ENCODE data around the gene MYLK3.
A peak's percentile ranks its signal among the peaks of the same experiment; 100 is the strongest.
"Not testable (repeated sequence)": the region's sequence is repeated elsewhere in the genome, so short reads cannot be mapped to it uniquely, and the experiment has no call there.

The MYLK3 gene

DNA sequence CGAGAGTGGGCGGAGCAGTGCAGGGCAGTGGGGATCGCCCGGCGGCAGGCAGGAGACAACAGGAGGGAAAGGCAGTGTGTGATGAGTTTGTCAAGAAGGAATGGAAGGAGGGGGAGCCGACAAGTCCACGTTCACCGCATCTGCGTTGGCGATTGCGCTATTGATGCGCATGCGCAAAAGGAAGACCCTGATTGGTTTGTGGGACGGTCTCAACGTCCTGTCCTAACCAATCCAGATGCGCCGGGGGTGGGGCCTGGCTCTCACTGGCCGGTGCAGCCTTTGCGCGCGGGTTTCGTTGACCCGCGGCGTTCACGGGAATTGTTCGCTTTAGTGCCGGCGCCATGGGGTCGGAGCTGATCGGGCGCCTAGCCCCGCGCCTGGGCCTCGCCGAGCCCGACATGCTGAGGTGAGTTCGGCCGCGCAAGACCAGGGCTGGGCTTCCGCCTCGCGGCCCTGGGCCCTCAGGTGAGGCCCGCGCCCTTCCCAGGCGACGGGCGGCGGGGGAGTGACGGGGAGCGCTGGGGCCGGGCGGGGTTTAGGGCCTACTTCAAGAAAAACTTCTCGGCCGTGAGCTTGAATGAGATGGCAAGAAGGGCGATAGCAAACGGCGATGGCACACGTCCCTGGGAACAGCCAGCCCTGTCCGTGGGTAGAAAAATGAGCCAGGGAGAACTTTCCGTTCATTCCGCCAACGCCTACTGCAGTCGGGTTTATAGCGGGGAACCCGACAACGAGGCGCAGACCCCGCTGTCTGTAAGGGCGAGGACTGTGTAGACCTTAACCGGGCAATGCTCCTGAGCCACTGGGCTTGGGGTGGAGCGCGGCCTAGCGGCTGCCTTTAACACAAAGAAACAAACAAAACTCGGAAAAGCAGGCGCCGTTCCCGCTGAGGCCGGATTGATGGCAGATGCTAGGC is 58.5 kb downstream of the MYLK3 start, which contains the start of gene ORC6:
ORC6 (plus strand) TSS at position 295 of the 916 bp plus-strand sequence; CDS start at position 342, 47 bp downstream.
- DNase-seq = peak; percentile 98

DNA sequence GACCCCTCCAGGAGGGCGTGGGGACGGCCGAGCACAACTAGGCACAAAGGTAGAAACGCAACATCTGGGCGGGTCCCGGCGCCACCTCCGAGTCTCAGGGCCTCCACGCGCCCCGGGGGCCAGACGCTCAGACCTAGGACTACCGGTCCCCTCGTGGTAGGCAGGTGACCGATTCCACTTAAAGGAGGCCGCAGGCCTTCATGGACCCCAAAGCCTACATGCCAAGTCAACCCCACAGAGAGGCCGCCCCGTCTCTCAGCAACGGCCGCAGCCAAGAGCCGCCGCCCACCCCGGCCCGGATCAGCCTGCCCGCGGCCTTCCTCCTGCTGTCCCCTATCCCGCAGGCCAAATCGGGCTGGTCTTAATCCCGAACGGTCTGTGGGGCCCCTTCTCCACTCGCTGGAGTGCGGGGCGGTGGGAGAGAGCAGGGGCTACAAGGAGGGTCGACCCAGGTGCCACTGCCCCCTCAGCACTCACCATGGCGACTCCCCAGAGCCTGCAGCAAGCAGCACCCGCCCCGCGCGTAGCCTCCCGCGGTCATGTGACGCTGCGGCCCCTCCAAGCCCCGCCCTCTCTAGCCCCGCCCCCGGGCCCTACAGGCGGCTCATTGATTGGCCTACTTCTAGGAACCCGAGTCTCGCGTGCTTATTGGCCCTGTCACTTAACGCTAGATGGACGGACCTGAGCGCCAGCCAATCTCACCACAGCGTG is 59.3 kb downstream of the MYLK3 start, which contains the start of gene VPS35:
VPS35 (minus strand) TSS at position 525 of the 711 bp plus-strand sequence; CDS start at position 480, 45 bp downstream.
- DNase-seq = peak; percentile 99

DNA sequence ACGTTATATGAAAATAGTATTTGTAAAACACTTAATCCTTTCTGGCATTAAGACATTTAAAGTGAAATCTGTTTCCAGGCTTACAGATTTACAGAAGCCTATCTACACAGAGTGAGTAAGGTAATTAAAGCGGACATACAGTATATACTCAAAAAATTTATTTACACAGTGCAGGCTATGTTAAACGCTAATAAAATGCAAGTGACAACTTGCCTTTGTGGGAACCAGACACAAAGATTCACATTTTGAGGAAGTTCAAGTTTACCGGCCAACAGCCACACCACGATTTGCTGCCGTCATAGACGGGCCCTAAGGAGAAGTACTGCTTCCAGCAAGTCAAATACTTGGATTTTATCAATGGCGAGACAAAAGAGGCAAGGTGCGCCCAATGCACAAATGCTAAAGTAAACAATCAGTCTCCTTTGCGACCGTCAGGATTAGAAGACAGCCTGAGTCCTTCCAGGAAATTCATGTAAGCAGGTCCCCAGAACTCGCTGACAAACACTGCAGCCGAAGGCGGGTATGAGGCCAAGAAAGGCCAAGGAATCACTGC is 60.0 kb downstream of the MYLK3 start:
- DNase-seq = no peak

DNA sequence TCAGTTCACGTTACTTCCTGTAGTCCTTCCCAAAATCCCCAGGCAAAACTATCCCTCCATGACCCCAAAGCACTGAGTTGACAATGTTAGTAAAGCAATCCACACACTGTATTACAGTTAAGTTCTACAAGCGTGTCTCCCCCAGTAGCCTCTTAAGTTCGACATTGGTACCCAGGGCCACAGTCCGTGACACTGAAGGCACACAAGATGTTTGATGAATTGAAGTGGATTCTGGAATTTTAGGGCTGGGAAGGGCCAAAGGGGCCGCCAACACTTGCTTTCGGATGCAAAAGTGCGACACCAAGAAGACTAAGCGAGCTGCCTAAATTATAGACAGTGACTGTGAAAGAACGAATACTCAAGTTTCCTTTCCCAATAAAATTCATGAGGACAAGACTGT is 60.7 kb downstream of the MYLK3 start:
- DNase-seq = no peak

DNA sequence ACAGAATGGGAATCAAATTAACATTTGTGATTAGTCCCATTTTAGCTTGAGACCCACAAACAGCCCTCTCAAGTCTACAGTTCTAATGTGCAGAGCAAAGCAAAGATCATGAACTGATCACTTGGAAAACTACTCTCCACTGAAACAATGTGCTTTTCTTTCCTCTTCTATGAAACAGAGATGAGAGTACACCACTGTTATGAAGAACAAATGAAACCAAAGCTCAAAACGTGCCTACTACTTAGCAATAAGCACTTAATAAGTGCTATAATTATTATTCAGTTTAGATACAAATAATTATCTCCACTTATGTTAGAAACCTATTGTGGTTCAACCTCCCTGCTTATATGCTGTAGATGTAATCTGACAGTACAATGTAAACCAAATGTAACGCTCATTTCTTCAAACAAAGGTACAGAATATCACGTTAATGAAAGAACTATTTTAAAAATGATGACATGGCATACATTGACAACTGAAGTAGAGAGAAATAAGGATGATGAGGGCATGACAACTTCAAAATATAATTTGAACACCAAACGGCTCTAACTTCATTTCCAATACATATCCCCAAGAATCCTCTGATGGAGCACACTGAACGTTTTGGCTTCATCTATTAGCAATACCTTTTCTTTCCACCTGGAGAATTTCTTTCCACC is 61.2 kb downstream of the MYLK3 start:
- no peak for DNase-seq

DNA sequence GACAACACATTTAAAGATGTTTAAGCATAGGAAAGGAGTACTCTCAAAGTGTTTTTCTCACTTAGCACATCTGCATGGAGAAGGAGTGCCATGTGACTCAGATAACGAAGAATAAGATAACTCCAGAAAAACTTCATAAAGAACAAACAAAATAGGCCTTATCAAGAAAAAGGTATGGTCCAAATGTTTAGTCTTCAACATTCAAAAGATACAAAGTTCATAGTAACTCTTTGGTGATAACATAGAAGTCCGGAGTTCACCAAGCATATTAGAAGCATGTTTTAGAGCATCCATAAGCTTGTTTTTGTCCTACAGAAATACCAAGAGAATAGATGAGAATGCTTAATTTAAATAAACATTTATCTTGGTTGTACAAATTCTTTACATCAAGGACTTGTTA is 66.3 kb downstream of the MYLK3 start:
- DNase-seq = not testable (repeated sequence)

DNA sequence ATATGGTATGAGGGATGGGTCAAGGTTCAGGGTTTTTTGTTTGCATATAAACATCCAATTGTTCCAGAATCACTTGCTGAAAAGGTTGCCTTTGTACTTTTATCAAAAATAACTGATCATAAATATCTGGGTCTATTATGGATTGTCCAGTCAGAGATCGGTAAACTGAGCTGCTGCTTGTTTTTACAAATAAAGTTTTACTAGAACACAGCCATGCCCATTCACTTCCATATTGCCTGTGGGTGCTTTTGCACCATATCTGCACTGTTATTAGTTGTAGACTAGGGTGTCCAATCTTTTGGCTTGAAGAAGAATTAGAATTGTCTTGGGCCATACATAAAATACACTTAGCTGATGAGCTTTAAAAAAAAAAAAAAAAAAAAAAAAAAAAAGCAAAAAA is 70.2 kb downstream of the MYLK3 start:
- DNase-seq = not testable (repeated sequence)

DNA sequence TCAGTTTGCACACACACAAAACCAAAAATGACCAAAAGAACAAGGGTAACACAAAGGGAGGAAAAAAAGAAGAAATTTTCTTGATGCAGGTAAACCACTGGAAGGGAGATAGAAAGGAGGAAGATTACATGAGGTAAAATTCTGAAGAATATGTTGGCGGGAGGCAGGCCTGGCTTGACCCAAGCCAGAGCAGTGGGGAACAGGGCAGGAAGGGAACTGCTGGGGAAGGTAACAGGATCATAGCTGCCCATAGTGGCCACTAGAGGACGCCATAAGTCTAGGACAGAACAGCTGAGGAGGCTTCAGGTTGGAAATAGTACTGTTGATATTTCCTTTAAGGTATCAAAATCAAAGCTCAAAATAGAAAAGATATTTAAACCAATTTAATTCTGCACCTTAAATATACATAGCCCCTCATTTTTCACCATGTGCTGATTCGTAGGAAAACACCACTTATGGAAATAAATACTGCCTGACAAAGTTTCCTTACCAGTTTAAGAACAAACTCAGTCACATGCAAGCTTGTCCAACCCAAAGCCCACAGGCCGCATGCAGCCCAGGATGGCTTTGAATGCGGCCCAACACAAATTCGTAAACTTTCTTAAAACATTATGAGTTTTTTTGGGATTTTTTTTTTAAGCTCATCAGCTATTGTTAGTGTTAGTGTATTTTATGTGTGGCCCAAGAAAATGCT is 74.7 kb downstream of the MYLK3 start:
- peak; percentile 38 for DNase-seq

DNA sequence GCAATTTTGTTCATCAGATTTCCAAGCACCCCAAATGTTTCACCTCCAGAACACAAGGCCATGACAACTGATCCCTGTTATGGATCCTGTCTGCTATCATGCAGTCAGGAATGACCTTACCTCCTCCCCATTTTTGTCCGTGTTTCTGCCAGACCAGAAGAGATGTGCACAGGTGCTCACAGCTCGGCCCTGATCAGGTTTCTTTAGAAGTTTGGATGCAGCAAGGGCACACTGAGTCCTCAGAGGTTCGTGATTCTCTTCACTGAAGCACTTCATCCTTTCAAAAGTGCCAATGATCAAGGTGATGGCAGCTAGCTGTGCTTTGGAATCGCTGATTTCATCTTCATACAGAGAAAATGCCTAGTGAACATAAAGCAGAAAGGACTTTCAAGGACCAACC is 86.0 kb downstream of the MYLK3 start:
- no peak for DNase-seq

DNA sequence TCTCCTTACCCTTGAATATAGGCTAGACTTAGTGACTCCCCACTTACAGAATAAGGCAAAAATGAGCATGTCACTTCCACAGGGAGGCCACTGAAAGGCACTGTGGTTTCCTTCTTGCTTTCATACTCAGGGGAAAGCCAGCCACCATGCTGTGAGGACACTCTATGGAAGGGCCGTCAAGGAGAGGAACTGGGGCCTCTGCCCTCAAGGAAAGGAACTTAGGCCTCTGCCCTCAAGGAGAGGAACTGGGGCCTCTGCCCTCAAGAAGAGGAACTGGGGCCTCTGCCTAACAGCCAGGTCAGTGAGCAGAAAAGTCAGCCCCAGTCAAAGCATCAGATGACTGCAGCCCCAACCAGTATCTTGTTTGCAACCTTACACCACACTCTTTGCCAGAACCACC is 89.2 kb downstream of the MYLK3 start:
- peak; percentile 25 for DNase-seq

All from right hindlimb (tissue), 1 donor.